ENCODE measurements around the gene SH3BP4.
A peak's percentile ranks its signal among the peaks of the same experiment; 100 is the strongest.

The SH3BP4 gene

DNA sequence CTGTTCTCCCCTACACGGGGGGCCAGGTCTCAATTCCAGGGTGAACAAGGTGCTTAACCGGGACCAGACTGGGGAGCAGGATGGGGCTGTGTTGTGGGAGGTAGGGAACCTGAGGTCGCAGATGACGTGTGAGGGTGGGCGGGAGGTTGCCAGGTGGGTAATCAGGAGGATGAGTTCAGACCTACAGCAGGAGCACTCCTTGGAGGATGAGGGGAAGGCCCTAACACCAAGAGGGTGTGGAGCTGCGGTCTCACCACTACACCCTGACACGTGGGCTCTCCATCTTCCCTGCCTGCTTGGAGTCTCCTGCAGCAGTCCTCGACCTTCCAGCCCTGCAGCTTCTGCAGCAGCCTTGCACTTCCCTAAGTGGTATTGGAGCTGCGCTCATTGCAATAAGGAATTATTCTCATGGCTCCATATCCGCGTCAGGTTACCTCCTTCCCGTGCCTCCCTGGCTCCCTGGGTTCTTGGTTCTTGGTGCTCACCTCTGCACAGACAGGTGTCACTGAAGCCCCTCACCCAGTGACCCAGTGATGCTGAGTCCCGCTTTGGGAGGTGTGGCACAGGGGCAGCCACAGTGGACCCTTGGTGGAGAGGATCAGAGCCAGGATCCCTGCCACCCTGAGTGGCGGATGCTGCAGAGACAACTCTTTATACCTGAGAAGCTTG, 15.5 kb downstream of the SH3BP4 start:
- no peak for DNase-seq (ENCODE audit: low spot score)

- DNase-seq (ENCODE audit: low spot score) = no peak
Measured at GRCh38 chr2:234967870-234968208, 16.0 kb downstream of the SH3BP4 start.

- DNase-seq (ENCODE audit: low spot score) = no peak
Measured at GRCh38 chr2:234968631-234969305, 17.0 kb downstream of the SH3BP4 start.

DNA sequence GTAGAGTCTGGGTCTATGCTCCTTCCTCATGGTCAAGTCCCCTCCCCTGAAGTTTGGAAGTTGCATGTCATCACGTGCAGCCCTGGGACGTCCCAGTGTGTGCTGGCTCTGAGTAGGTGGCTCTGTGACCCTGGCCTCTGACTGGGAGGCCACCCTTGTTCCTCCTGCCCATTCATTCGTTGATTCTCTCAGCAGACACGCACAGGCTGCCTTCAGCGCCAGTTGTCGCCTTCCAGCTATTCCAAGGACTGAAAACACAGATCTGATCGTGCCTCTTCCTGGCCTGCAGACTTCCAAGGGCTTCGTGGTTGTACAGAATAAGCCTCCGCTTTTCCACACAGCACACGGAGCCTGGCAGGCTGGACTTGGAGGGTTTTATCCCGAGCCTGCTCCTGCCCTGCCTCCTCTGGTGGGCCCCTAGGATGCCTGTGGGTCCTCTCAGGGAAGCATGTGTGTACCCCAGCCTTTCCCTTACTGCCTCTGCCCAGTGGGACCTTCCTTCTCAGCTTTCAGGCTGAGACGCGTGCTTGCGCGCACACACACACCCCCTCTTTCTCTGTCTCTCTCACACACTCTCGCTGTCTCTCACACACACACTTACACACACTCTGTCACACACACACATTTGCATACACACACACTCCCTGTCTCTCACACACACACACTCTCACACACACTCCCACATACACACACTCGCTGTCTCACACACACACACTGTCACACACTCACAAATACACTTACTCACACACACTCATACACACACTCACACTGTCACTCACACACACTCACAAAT, 17.7 kb downstream of the SH3BP4 start:
- DNase-seq (ENCODE audit: low spot score) = no peak

GRCh38 chr2:234970099-234970440, 18.3 kb downstream of the SH3BP4 start:
- no peak for DNase-seq (ENCODE audit: low spot score)

GRCh38 chr2:234970477-234970882, 18.7 kb downstream of the SH3BP4 start:
- DNase-seq (ENCODE audit: low spot score) = no peak

DNA sequence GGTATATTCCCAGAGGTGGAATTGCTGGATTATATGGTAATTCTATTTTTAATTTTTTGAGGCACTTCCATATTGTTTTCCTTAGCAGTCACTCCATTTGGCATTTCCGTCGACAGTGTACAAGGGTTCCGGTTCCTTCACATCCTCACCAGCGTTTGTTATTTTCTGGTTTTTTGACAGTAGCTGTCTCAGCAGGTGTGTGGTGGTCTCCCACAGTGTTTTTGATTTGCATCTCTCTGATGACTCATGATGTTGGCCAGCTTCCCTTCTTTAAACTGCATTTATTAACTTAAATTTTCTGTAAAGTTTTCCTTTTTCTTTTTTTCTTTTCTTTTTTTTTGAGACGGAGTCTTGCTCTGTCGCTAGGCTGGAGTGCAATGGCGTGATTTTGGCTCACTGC, 19.7 kb downstream of the SH3BP4 start:
- DNase-seq (ENCODE audit: low spot score) = no peak

GRCh38 chr2:234973008-234973407, 21.2 kb downstream of the SH3BP4 start:
- DNase-seq (ENCODE audit: low spot score) = no peak

GRCh38 chr2:234974501-234975385, 22.9 kb downstream of the SH3BP4 start:
- peak; percentile 78 for DNase-seq (ENCODE audit: low spot score)

DNA sequence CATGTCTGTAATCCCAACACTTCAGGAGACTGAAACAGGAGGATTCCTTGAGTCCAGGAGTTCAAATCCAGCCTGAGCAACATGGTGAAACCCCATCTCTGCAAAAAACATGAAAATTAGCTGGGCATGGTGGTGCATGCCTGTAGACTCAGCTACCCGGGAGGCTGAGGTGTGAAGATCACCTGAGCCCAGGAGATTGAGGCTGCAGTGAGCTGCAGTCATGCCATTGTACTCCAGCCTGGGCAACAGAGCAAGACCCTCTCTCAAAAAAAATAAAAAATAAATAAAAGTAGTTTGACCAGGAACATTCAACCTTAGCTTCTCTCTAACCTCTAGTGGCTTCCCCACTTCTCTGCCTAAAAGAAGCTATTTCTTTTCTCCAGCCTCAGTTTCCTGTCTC, 23.8 kb downstream of the SH3BP4 start:
- no peak for DNase-seq (ENCODE audit: low spot score)

- no peak for DNase-seq (ENCODE audit: low spot score)
Measured at GRCh38 chr2:234976479-234977227, 24.8 kb downstream of the SH3BP4 start.

DNA sequence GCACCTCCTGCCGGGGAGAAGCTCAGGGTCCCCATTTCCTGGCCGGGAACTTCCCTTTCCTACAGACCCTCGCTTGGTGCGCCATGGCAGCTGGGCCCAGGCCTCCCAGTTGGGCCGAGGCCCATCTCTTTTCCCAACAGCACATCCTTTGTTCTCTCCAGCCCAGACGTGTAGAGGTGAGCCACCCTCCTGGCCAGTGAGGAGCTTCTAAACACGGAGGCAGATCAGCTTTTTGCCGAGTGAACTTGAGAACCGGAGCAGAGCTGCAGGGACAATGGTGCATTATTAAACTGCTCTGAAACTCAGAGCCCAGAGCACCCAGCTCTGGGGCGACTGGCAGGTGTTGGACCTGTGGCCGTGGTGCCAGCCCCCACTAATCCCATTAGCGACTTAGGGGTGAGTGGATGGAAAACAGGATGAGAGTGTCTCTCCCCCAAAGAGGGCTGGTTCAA, 25.4 kb downstream of the SH3BP4 start:
- no peak for DNase-seq (ENCODE audit: low spot score)

DNA sequence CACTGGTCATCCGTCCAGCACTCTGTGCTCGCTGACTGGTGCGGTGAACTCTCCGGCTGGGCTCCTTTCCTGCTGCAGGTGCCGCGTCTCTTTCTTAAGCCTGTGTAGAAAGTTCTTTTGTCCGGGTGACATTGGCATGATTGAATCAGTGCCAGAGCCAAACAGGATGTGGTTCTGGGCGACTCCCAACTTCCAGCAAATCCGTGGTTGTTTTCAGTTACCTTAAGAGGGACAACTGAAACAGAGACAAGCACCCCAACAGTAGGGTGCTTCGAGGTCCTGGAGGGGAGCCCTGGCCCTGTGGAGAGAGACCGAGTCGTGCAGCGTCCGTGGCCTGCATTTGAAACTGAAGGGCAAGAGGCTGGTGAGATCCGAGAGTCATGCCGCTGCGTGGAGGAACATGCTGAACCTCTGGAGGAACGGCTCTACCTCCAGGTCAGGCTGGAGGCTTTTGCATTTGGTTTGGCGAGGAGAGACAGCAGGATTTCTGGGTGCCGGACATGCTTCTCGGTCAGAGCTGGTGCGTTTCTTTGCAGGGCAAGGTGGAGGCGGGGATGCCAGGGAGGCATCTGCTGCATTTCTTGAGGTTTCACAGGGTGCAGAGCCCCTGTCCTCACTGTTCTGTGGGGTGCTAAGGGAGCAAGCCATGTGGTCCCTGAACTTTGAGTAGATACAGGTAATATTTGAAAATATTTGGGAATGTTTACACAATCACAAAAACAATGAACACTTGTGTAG, 26.8 kb downstream of the SH3BP4 start:
- DNase-seq (ENCODE audit: low spot score) = peak; percentile 36

DNA sequence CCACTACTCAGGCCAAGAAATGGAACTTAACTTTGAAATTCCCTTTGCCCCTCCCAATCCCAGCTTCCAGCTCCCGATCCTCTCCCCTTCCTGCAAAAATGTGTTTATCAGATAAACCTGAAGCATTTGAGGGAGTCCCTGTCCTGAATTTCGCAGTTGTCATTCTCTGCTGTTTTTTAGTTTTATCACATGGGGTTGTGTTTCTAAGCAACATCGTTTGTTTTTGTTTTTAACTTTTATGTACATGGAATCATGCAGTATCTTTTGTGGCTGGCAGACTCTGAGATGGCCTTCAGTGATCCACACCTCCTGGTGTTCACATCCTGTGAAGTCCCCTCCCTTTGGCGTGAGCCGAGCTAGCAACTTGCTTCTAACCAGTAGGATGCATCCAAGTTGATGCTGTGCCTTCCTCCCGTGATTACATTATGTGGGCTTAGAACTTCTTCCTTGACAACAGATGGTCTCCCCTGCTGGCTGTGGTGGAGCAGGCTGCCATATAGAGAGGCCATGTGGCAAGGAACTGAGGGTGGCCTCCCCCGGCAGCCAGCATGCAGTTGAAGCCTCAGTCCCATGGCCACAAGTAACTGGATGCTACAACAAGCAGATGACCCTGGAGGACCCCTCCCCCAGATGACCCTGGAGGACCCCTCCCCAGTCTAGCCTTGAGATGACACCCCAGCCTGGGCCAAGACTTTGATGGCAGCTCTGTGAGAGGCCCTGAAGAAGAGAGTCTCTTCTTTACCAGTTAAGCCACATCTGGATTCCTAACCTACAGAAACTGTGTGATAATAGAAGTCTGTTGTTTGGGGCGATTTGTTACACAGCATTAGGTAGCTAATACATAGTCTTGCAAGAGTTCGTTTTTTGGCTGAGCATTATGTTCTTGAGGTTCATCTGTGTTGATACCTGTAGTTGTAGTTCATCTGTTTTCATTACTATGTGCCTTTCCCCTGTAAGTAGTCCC, 27.7 kb downstream of the SH3BP4 start:
- DNase-seq (ENCODE audit: low spot score) = peak; percentile 50

GRCh38 chr2:234980451-234981187, 28.8 kb downstream of the SH3BP4 start:
- no peak for DNase-seq (ENCODE audit: low spot score)

GRCh38 chr2:234981197-234982095, 29.6 kb downstream of the SH3BP4 start:
- peak; percentile 95 for DNase-seq (ENCODE audit: low spot score)

DNA sequence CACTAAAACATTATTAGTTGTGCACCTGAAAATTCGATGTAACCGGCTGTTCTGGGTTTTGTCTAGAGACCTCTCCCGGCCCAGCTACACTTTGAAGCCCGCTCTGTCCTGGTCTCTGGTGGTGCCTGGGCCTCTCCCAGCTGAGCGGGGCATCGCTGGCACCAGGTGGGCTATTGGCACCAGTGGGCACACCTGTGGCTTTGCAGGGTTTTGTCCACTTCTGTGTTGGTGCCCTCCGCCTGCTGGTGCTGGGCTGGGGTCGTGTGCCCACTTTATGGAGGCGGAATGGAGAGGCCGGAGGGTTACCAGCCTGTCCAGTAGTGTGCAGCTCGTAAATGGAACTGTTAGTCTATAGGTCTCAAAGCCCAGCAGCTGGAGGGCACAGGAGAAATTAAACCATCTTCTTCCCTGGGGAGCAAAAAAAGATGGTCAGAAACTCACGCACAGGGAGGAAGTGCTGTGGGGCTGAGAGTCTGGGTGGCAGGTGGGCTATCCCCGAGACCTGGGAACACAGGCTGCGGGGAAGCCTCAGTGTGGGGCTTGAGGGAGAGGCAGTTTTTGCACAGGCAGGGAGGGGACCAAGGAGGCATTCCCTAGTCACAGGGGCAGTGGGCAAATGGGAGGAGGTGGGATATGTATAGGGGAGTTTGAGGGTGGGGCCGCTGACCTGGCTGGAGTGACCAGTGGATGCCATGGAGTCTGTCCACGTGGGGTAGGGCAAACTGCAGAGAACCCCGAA, 30.4 kb downstream of the SH3BP4 start:
- no peak for DNase-seq (ENCODE audit: low spot score)
